Activated B cell treated with CpG ODN at 0.5 μM for 24 hours (primary cell): ENCODE results near the gene BPIFA3. TPM values are rescaled to one million over a fixed set of nuclear protein-coding genes. Genes with fewer than 3 reads are reported as not detected.

Source experiments
- ATAC-seq: fragments of 200-7000 bp; cut with Tn5 transposase; one replicate; pipeline ENCODE4 v1.10.0; 2021; ENCODE audit warnings: low read depth, mild to moderate bottlenecking, moderate library complexity
- CTCF ChIA-PET: fragments of 350-600 bp; sonication (Branson Sonifier 250); formaldehyde crosslinking; loops from one replicate; lab custom pipeline; 2021; ENCODE audit warnings: antibody characterized with exemption; lab: Charles Lee
- POLR2A ChIA-PET: fragments of 350-600 bp; sonication (Branson Sonifier 250); formaldehyde crosslinking; loops from one replicate; lab custom pipeline; 2021; ENCODE audit warnings: antibody characterized with exemption; lab: Charles Lee
- DNase-seq: peaks from one replicate; pipeline ENCODE4 v3.0.0; 2022
- H3K27ac Mint-ChIP-seq: one replicate; pipeline ENCODE4 v1.8.0; 2020; ENCODE audit warnings: mixed read lengths
- H3K27me3 Mint-ChIP-seq: one replicate; pipeline ENCODE4 v1.8.0; 2021; ENCODE audit warnings: mixed read lengths
- H3K36me3 Mint-ChIP-seq: one replicate; pipeline ENCODE4 v1.8.0; 2021; ENCODE audit warnings: low read depth, mixed read lengths
- H3K4me1 Mint-ChIP-seq: one replicate; pipeline ENCODE4 v1.8.0; 2021; ENCODE audit warnings: mixed read lengths
- H3K4me3 Mint-ChIP-seq: one replicate; pipeline ENCODE4 v1.8.0; 2020; ENCODE audit warnings: mild to moderate bottlenecking, mixed read lengths
- H3K9me3 Mint-ChIP-seq: one replicate; pipeline ENCODE4 v1.8.0; 2020; ENCODE audit warnings: mixed read lengths
- CTCF ChIP-seq: fragments of 200-600 bp; IDR thresholded peaks from one replicate; pipeline ENCODE4 v1.8.0; 2022; ENCODE audit warnings: antibody characterized with exemption, mild to moderate bottlenecking
- intact Hi-C: fragments of 100-400 bp; cut with micrococcal nuclease; formaldehyde crosslinking; loops from one replicate; pipeline ENCODE4 v1.15.1; 2024
- total RNA-seq: library from RNA; stranded (reverse); gene quantifications from 2 replicates; pipeline ENCODE4 v1.2.3, GENCODE V29; 2022

The BPIFA3 gene
- total RNA-seq, 1 donor from 2014 or later = not detected

- ChIA-PET POLR2A (no interaction called here), CTCF (no interaction called here)
- H3K4me1 Mint-ChIP-seq = no peaks in the 10 kb centered on the region
- no peak overlapping the region for H3K4me3 Mint-ChIP-seq
- H3K36me3 Mint-ChIP-seq = no peaks in the 10 kb centered on the region
- DNase-seq (no peak), ATAC-seq (no peak)
- no peak overlapping the region for H3K27ac Mint-ChIP-seq
- TF ChIP-seq CTCF = no peak
- intact Hi-C loops = no loop called here
- peaks cover 27% of the 10 kb centered on the region for H3K27me3 Mint-ChIP-seq
- H3K9me3 Mint-ChIP-seq = no peaks in the 10 kb centered on the region
Measured at GRCh38 chr20:33232486-33233072, 15.4 kb downstream of the BPIFA3 start.

GRCh38 chr20:33233129-33233774 is 16.1 kb downstream of the BPIFA3 start:
- intact Hi-C loops = no loop called here
- CTCF ChIA-PET = no interaction called here
- Mint-ChIP-seq H3K36me3 (no peaks in the 10 kb centered on the region), H3K4me3 (no peak overlapping the region), H3K4me1 (no peaks in the 10 kb centered on the region), H3K27me3 (peaks cover 24% of the 10 kb centered on the region), H3K27ac (no peak overlapping the region), H3K9me3 (no peaks in the 10 kb centered on the region)
- ATAC-seq (no peak), DNase-seq (no peak)
- no peak for TF ChIP-seq CTCF
- POLR2A ChIA-PET = no interaction called here

- H3K36me3 Mint-ChIP-seq = no peaks in the 10 kb centered on the region
- H3K4me3 Mint-ChIP-seq = no peak overlapping the region
- H3K4me1 Mint-ChIP-seq = no peaks in the 10 kb centered on the region
- intact Hi-C loops = no loop called here
- ATAC-seq = no peak
- DNase-seq = no peak
- ChIA-PET POLR2A (no interaction called here), CTCF (no interaction called here)
- no peaks in the 10 kb centered on the region for H3K9me3 Mint-ChIP-seq
- H3K27me3 Mint-ChIP-seq = peaks cover 19% of the 10 kb centered on the region
- H3K27ac Mint-ChIP-seq = no peak overlapping the region
- TF ChIP-seq CTCF = no peak
Measured at GRCh38 chr20:33234050-33234449, 16.9 kb downstream of the BPIFA3 start.

GRCh38 chr20:33235696-33236095 is 18.5 kb downstream of the BPIFA3 start, which contains the start of gene BPIFA1:
BPIFA1 (plus strand) TSS chr20:33235996; CDS start chr20:33237712, 1,716 bp downstream.
- intact Hi-C loops = no loop called here
- DNase-seq (no peak), ATAC-seq (no peak)
- Mint-ChIP-seq H3K4me3 (no peak within 1 kb of the TSS), H3K9me3 (no peaks in the 10 kb centered on the region), H3K27ac (no peak within 1 kb of the TSS), H3K36me3 (no peaks in the 10 kb centered on the region), H3K4me1 (no peaks in the 10 kb centered on the region), H3K27me3 (peaks cover 24% of the 10 kb centered on the region)
- POLR2A ChIA-PET = no interaction called here
- CTCF ChIA-PET = no interaction called here
- TF ChIP-seq CTCF = no peak

DNA sequence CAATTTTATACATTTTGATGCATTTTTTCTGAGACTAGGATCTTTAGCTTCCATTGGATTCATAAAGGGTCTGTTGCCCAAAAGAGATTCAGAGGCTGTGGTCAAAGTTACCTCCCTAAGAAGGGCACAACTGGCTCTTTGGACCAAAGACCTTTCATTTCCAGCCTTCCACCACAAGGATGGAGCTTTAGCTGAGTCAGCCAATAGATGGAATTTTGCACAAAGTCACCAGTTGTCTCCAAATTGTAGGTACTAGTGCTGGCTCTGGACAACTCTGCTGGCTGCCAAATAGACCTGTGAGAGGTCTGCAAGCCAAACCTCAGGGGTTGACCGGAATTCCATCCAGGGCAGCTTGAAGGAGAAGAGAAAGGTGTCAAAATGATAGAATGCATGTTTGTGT is 19.2 kb downstream of the BPIFA3 start:
- Mint-ChIP-seq H3K27me3 (peaks cover 24% of the 10 kb centered on the region), H3K4me3 (no peak overlapping the region), H3K9me3 (no peaks in the 10 kb centered on the region), H3K27ac (no peak overlapping the region), H3K4me1 (no peaks in the 10 kb centered on the region), H3K36me3 (no peaks in the 10 kb centered on the region)
- ATAC-seq (no peak), DNase-seq (no peak)
- ChIA-PET POLR2A (no interaction called here), CTCF (no interaction called here)
- TF ChIP-seq CTCF = no peak
- intact Hi-C loops = no loop called here
